ENCODE results near the gene TGM2.

The TGM2 gene

GRCh38 chr20:38130687-38131587, 34.1 kb downstream of the TGM2 start:
- ATAC-seq (replicated peaks) (no peak), DNase-seq (no peak)
- Mint-ChIP-seq H3K27me3 (peaks cover 0 to 8% of the 10 kb centered on the region in 2 donors), H3K4me3 (no peak overlapping the region), H3K9me3 (no peaks in the 10 kb centered on the region), H3K27ac (no peak overlapping the region), H3K36me3 (ENCODE audit: insufficient read depth) (no peaks in the 10 kb centered on the region), H3K4me1 (ENCODE audit: low read depth in 2 of 2) (peaks cover 0 to 3% of the 10 kb centered on the region in 2 donors)

GRCh38 chr20:38129893-38130609, 35.0 kb downstream of the TGM2 start:
- ATAC-seq (replicated peaks), result no peak
- Mint-ChIP-seq H3K36me3 (ENCODE audit: insufficient read depth) (peaks cover 3% of the 10 kb centered on the region), H3K27me3 (peaks cover 0 to 8% of the 10 kb centered on the region in 2 donors), H3K27ac (no peak overlapping the region), H3K4me3 (no peak overlapping the region), H3K9me3 (no peaks in the 10 kb centered on the region), H3K4me1 (ENCODE audit: low read depth in 2 of 2) (peaks cover 0 to 3% of the 10 kb centered on the region in 2 donors)
- no peak for DNase-seq

DNA sequence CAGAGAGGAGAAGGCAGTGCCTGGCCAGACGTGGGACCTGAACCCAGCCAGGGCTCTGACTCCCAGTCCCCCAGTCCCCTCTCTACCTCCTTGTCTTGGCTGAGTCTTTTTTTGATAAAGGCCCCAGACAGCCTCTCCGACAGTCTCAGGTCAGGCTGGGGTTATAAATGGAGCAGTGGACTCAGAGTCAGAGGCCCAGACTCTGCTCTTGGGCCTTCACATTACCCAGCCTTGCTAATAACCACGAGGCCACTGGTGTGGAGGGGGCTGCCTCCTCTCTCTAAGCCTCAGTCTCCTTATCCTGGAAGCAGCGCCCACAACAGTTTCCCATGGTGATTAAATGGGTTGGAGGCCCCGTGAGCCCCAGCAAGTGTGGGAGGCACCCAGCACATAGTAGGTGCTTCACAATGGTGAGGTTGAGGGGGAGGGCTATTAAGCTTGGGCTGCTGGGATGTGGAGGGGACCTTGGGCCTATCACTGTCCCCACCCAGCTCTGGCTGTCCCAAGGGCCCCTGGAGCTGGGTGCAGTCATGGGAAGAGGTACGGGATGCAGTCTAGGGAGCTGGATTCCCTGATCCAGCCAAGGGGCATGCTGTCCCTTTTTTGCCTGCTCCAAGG, 35.7 kb downstream of the TGM2 start:
- H3K4me3 Mint-ChIP-seq, result no peak overlapping the region
- H3K27ac Mint-ChIP-seq, result no peak overlapping the region
- DNase-seq (no peak), ATAC-seq (replicated peaks) (no peak)
- no peaks in the 10 kb centered on the region for H3K9me3 Mint-ChIP-seq
- peaks cover 0 to 8% of the 10 kb centered on the region in 2 donors for H3K27me3 Mint-ChIP-seq
- peaks cover 3% of the 10 kb centered on the region for H3K36me3 Mint-ChIP-seq (ENCODE audit: insufficient read depth)
- H3K4me1 Mint-ChIP-seq (ENCODE audit: low read depth in 2 of 2), result peaks cover 0 to 1% of the 10 kb centered on the region in 2 donors

GRCh38 chr20:38128691-38129090, 36.4 kb downstream of the TGM2 start:
- Mint-ChIP-seq H3K27ac (no peak overlapping the region), H3K36me3 (ENCODE audit: insufficient read depth) (peaks cover 3% of the 10 kb centered on the region), H3K4me1 (ENCODE audit: low read depth in 2 of 2) (no peaks in the 10 kb centered on the region), H3K27me3 (peaks cover 0 to 8% of the 10 kb centered on the region in 2 donors), H3K9me3 (no peaks in the 10 kb centered on the region), H3K4me3 (no peak overlapping the region)
- ATAC-seq (replicated peaks), result no peak
- DNase-seq, result no peak

- Mint-ChIP-seq H3K4me3 (no peak overlapping the region), H3K4me1 (ENCODE audit: low read depth in 2 of 2) (no peaks in the 10 kb centered on the region), H3K27ac (no peak overlapping the region), H3K36me3 (ENCODE audit: insufficient read depth) (peaks cover 3% of the 10 kb centered on the region), H3K9me3 (no peaks in the 10 kb centered on the region), H3K27me3 (peaks cover 0 to 8% of the 10 kb centered on the region in 2 donors)
- DNase-seq (no peak), ATAC-seq (replicated peaks) (no peak)
Measured at GRCh38 chr20:38127920-38128528, 37.0 kb downstream of the TGM2 start.

DNA sequence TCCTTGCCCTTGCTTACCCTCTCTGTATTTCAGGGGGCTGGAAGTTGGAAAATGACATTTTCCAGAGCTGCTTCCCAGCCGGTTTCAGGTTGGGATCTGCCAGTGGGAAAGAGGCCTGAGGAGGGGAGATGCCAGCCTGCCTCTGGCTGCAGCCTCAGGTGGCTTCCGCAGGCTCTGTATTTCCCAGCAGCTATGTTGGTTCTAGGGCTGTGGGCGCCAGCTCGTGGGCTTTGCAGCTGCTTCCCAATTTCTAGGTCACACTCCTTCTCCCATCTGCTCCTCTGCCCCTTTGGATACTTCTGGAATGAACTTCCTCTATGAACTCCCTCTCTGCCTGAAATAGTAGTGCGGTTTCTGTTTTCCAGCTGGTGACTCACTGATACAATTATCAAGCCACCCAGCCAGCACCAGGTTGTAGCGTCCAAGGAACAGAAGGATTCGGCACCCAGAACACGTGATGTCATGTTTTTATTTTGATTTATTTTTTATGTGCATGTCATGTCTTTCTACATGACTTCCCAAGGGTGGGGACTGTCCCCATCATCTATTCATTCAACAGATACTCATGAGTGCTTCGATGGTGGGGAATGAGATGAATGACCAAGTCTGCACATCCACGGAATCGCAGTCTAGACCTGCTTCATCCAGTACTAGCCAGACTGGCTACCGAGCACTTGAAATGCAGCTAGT, 38.0 kb downstream of the TGM2 start:
- H3K36me3 Mint-ChIP-seq (ENCODE audit: insufficient read depth), result peaks cover 5% of the 10 kb centered on the region
- H3K27ac Mint-ChIP-seq, result no peak overlapping the region
- no peak for DNase-seq
- ATAC-seq (replicated peaks), result no peak
- H3K9me3 Mint-ChIP-seq, result no peaks in the 10 kb centered on the region
- H3K4me3 Mint-ChIP-seq, result no peak overlapping the region
- H3K27me3 Mint-ChIP-seq, result peaks cover 0 to 1% of the 10 kb centered on the region in 2 donors
- H3K4me1 Mint-ChIP-seq (ENCODE audit: low read depth in 2 of 2), result no peaks in the 10 kb centered on the region

GRCh38 chr20:38126146-38126921, 38.7 kb downstream of the TGM2 start:
- DNase-seq (no peak), ATAC-seq (replicated peaks) (no peak)
- no peak overlapping the region for H3K4me3 Mint-ChIP-seq
- H3K36me3 Mint-ChIP-seq (ENCODE audit: insufficient read depth), result peaks cover 5% of the 10 kb centered on the region
- H3K4me1 Mint-ChIP-seq (ENCODE audit: low read depth in 2 of 2), result no peaks in the 10 kb centered on the region
- H3K27me3 Mint-ChIP-seq, result no peaks in the 10 kb centered on the region
- H3K27ac Mint-ChIP-seq, result no peak overlapping the region
- H3K9me3 Mint-ChIP-seq, result no peaks in the 10 kb centered on the region

DNA sequence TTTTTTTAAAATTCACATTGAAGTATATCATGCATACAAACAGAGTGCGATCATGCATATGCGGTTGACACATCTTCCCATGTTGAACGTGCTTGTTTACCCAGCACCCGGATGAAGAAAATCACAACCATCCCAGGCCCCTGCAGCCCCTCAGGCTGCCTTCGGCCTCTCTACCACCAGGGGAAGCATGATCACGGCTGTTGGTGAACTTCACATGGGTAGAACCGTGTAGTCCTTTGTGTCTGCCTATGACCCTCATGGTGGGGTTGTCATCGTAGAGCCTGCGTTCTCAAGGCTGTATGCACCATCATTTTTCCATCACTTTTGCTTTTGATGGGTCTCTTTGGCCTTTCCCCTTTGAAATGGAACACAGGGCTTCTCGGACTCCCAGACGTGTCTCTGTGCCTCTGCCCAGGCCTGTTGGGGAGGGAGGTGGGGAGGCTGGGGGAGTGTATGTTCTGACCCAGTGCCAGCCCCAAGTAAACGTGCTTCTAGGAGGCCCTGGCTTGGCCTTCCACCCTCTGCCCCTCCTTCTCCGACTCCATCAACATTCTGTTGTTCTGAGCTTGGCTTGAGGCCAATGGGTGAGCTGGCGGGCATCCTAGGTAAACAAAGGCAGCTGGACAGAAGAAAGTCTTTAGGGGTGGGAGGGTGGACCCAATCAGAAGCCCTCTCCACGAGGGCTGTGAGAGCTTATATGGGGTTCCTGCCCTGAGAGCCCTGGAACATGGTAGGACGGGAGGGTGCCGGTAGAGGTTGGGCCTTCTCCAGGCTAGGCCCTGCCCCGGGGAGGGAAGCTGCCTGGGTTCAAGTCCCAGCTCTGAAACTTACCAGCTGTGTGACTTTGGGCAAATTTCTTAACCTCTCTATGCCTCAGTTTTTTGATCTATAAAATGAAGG, 39.7 kb downstream of the TGM2 start:
- no peak overlapping the region for H3K27ac Mint-ChIP-seq
- no peak for ATAC-seq (replicated peaks)
- H3K4me3 Mint-ChIP-seq, result no peak overlapping the region
- no peaks in the 10 kb centered on the region for H3K4me1 Mint-ChIP-seq (ENCODE audit: low read depth in 2 of 2)
- no peak for DNase-seq
- H3K27me3 Mint-ChIP-seq, result no peaks in the 10 kb centered on the region
- peaks cover 5% of the 10 kb centered on the region for H3K36me3 Mint-ChIP-seq (ENCODE audit: insufficient read depth)
- no peaks in the 10 kb centered on the region for H3K9me3 Mint-ChIP-seq

DNA sequence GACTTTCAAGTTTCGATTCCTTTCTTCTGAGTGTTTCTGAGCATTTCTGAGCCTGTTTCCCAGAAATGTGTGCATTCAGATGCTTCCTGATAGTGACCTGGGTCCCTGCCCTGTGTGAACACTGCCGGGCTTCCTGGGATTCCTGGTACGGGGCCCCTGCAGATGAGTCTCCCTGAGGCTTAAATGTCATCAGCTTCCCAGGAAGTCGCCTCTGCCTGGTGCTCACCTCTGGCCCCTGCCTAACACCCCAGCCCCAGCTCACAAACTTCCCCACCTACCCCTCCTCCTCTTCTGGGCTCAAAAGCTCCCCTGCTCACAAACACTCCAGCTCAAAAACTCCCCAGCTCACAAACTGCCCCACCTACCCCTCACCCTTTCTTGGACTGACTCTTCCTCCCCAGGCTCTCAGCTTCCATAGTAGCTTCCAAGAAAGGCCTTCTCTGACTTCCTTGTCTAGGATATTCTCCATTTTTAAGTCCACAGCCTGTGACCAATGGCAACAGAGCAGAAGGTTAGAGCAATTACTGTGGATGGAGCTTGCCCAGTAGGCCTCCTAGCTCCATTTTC, 42.0 kb downstream of the TGM2 start:
- Mint-ChIP-seq H3K27ac (no peak overlapping the region), H3K36me3 (ENCODE audit: insufficient read depth) (peaks cover 5% of the 10 kb centered on the region), H3K27me3 (no peaks in the 10 kb centered on the region), H3K4me3 (no peak overlapping the region), H3K9me3 (no peaks in the 10 kb centered on the region), H3K4me1 (ENCODE audit: low read depth in 2 of 2) (no peaks in the 10 kb centered on the region)
- no peak for ATAC-seq (replicated peaks)
- DNase-seq, result no peak

DNA sequence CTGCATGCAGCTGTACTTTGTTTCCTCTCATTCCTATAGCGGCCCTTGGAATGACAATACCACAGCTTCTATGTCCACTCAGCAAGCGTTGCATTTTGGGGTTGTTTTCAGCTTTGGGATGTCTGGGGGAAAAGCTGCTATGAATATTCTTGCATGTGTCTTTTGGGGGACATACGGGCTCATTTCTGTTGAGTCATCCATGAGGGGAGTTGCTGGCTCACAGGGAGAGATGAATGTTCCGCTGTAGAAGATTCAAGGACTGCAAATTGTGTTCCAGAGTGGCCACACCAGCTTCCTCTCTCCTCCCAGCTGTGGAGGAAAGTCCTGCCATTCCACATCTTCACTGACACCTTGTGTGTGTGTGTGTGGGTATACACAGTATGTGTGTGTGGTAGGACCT, 43.3 kb downstream of the TGM2 start:
- DNase-seq (no peak), ATAC-seq (replicated peaks) (no peak)
- no peaks in the 10 kb centered on the region for H3K4me1 Mint-ChIP-seq (ENCODE audit: low read depth in 2 of 2)

DNA sequence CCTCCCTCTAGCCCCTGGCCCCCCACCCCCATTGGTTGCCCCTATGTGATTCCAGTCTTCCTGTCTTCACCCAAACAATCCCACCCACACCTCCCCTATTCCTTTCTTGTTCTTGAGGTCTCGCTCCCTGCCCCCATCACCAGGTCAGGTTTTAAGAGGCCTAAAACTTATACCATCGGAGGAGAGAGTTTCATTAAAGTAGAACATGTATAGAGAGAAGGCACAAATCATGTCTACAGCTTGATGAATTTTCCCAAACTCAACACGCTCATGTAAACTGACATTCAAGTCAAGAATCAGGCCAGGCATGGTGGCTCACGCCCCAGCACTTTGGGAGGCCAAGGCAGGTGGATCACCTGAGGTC, 44.5 kb downstream of the TGM2 start:
- DNase-seq (no peak), ATAC-seq (replicated peaks) (no peak)
- Mint-ChIP-seq H3K27me3 (no peaks in the 10 kb centered on the region), H3K36me3 (ENCODE audit: insufficient read depth) (peaks cover 5% of the 10 kb centered on the region), H3K4me1 (ENCODE audit: low read depth in 2 of 2) (no peaks in the 10 kb centered on the region), H3K4me3 (no peak overlapping the region), H3K9me3 (no peaks in the 10 kb centered on the region), H3K27ac (no peak overlapping the region)

More for the DNA sequence above, 43.3 kb downstream of the TGM2 start:
- H3K9me3 Mint-ChIP-seq, result no peaks in the 10 kb centered on the region
- no peaks in the 10 kb centered on the region for H3K27me3 Mint-ChIP-seq
- H3K36me3 Mint-ChIP-seq (ENCODE audit: insufficient read depth), result peaks cover 5% of the 10 kb centered on the region
- H3K27ac Mint-ChIP-seq, result no peak overlapping the region
- H3K4me3 Mint-ChIP-seq, result no peak overlapping the region
